Adrenal gland (tissue), 5 donors: Measurements from ENCODE around the gene RFX8.

Experiments used
- CTCF ChIP-seq, 6 experiments: fragments of 450-650 bp in 4 of 6; fragments of 200-600 bp in 2 of 6; sonication (generic) in 1 of 6; IDR thresholded peaks; 1 replicate in 5 of 6; 2 replicates in 1 of 6; pipeline versions ENCODE4 v1.5.1 to v1.8.0; 2016 to 2021; ENCODE audit warnings: antibody characterized with exemption in 6 of 6, mild to moderate bottlenecking in 2 of 6, moderate library complexity in 1 of 6
- POLR2A ChIP-seq, 2 donors: fragments of 450-650 bp; IDR thresholded peaks; one replicate each; pipeline ENCODE4 v1.6.1; 2017; ENCODE audit warnings: antibody characterized with exemption in 2 of 2, mild to moderate bottlenecking in 2 of 2, moderate library complexity in 1 of 2
- donor health status: DM: no; HTN: no; CAD: no.

- TF ChIP-seq POLR2A (IDR thresholded peaks at IDR 0.05) (no peak), CTCF (IDR thresholded peaks at IDR 0.05) (no peak)
Measured at GRCh38 chr2:101380376-101380775, 94.5 kb downstream of the RFX8 start.
